IgD-negative memory B cell (primary cell): ENCODE results near the gene KIF26B. TPM values are rescaled to one million over a fixed set of nuclear protein-coding genes. Genes with fewer than 3 reads are reported as not detected.

Experiments
- H3K27ac Mint-ChIP-seq, 3 donors: one replicate each; pipeline ENCODE4 v1.8.0; 2020 to 2022; ENCODE audit warnings: mild to moderate bottlenecking in 3 of 3, mixed read lengths in 3 of 3, moderate library complexity in 1 of 3
- H3K27me3 Mint-ChIP-seq: one replicate; pipeline ENCODE4 v1.8.0; 2021; ENCODE audit warnings: mixed read lengths
- H3K36me3 Mint-ChIP-seq: one replicate; pipeline ENCODE4 v1.8.0; 2020; ENCODE audit warnings: mild to moderate bottlenecking, mixed read lengths
- H3K4me1 Mint-ChIP-seq, 3 donors: one replicate each; pipeline ENCODE4 v1.8.0; 2020 to 2022; ENCODE audit warnings: mixed read lengths in 3 of 3, mild to moderate bottlenecking in 1 of 3
- H3K4me3 Mint-ChIP-seq, 4 donors: one replicate each; pipeline ENCODE4 v1.8.0; 2020 to 2022; ENCODE audit warnings: mild to moderate bottlenecking in 4 of 4, mixed read lengths in 4 of 4, moderate library complexity in 3 of 4
- H3K9me3 Mint-ChIP-seq, 3 donors: one replicate each; pipeline ENCODE4 v1.8.0; 2020 to 2021; ENCODE audit warnings: mixed read lengths in 3 of 3, mild to moderate bottlenecking in 1 of 3
- polyA plus RNA-seq: library from polyadenylated mRNA; unstranded; fragments of 300-500 nt; fragmentation: Illumina TruSeq; gene quantifications from one replicate; pipeline ENCODE4 v1.2.3, GENCODE V29; 2021

KIF26B gene
- polyA plus RNA-seq, 1 donor from 2014 or later, result 0.29 TPM

GRCh38 chr1:245475961-245476516 is 321.3 kb downstream of the KIF26B start:
- Mint-ChIP-seq H3K27me3 (no peaks in the 10 kb centered on the region), H3K36me3 (no peaks in the 10 kb centered on the region), H3K27ac (no peak overlapping the region), H3K4me3 (no peak overlapping the region), H3K9me3 (peaks cover 0 to 2% (median 0%) of the 10 kb centered on the region in 3 donors), H3K4me1 (peaks cover 0 to 1% (median 0%) of the 10 kb centered on the region in 3 donors)

GRCh38 chr1:245477941-245478340 is 323.2 kb downstream of the KIF26B start:
- Mint-ChIP-seq H3K9me3 (peaks cover 0 to 2% (median 0%) of the 10 kb centered on the region in 3 donors), H3K27me3 (no peaks in the 10 kb centered on the region), H3K4me3 (no peak overlapping the region), H3K36me3 (no peaks in the 10 kb centered on the region), H3K27ac (no peak overlapping the region), H3K4me1 (peaks cover 0 to 1% (median 0%) of the 10 kb centered on the region in 3 donors)

DNA sequence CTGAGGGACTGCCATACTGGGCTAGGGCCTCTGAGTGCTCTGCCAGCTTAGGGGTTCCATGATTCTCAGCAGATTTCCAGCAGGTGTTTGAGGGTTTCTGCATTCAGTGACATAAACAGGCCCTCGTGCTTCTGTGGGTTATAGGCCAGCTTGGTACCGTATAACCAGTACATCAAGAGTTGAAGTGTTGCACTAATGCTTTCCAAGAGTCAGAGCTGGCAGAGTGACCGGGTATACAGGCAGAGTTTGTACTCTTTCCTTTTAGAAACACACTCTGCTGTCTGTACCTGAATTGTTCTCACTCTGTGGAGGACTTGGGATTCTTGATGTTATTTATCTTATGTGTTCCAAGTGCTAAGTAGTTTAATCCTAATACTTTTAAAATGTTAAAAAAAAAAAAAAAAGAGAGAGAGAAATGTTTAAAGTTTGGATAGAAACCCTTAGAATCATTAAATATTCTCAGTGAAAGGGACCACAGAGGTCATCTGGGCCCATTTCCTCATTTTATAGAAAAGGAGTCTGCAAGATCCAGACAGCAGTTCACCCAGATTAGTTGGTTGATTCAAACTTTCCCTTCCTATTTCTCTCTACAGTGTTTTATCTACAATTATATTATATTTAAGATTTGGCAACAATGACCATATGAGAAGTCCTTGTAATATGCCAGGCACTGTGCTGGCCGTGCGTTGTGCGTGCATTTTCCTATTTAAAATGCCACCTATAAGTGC is 325.8 kb downstream of the KIF26B start:
- no peaks in the 10 kb centered on the region for H3K27me3 Mint-ChIP-seq
- peaks cover 0 to 1% (median 0%) of the 10 kb centered on the region in 3 donors for H3K4me1 Mint-ChIP-seq
- H3K27ac Mint-ChIP-seq, result no peak overlapping the region
- peaks cover 0 to 2% (median 0%) of the 10 kb centered on the region in 3 donors for H3K9me3 Mint-ChIP-seq
- H3K36me3 Mint-ChIP-seq, result no peaks in the 10 kb centered on the region
- no peak overlapping the region for H3K4me3 Mint-ChIP-seq

DNA sequence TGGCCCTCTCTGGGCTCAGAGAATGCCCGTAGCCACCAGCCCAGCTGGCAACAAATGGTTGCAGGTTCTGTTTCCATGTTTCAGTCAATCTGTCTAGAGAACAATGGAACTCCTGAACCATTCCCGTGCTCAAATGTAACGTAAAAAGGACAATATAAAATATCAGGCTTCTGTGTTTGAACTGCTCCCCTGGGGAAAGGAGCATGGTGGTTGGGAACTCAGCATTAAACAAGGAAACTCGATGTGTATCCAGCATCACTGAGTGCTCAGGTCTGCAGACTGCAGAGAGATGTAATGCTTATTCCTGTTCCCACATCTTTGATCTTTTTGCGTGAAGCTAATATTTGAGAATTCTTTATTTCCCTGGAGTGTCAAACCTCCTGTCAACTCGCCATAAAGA is 326.5 kb downstream of the KIF26B start:
- Mint-ChIP-seq H3K27me3 (no peaks in the 10 kb centered on the region), H3K4me3 (no peak overlapping the region), H3K4me1 (no peaks in the 10 kb centered on the region), H3K9me3 (peaks cover 0 to 2% (median 0%) of the 10 kb centered on the region in 3 donors), H3K27ac (no peak overlapping the region), H3K36me3 (no peaks in the 10 kb centered on the region)

DNA sequence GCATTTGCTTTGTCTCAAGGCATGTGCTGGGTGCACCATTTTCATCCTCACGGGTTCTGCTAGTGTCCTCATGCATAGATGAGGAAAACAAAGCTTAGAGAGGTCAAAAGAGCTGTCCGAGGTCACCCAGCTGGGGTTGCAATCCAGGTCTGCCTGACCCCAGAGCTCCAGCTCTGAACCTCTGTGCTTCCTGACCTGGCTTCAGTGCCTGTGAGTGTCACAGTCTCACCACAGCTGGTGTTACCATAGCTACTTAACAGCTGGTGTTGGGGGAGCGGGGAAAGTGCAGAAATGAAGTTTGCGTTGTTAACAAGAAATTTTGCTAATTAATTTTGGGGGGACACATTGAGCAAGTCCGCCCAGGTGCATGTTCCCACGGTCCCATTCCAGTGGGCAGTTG is 328.5 kb downstream of the KIF26B start:
- Mint-ChIP-seq H3K27ac (no peak overlapping the region), H3K9me3 (peaks cover 0 to 2% (median 0%) of the 10 kb centered on the region in 3 donors), H3K4me1 (no peaks in the 10 kb centered on the region), H3K36me3 (no peaks in the 10 kb centered on the region), H3K27me3 (no peaks in the 10 kb centered on the region), H3K4me3 (no peak overlapping the region)

DNA sequence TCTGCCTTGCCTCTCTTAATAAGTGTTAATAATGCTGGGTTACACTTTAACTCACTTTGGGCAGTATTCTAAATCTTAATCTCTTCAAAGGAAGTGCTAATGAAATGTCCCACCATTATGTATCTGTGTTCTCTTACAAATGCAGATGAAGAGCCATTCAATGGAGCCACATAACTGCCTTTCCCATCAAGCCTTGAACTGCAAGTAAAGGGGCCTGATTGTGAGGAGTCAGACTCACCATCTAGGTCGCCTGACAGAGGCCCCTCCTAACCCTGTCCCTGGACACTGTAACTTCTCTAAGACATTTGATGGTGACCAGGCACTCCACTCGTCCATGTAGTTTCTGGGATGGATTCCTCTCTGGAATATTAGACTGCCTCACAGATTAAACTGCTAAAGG is 329.4 kb downstream of the KIF26B start:
- Mint-ChIP-seq H3K27ac (no peak overlapping the region), H3K36me3 (no peaks in the 10 kb centered on the region), H3K4me3 (no peak overlapping the region), H3K27me3 (no peaks in the 10 kb centered on the region), H3K9me3 (peaks cover 0 to 2% (median 0%) of the 10 kb centered on the region in 3 donors), H3K4me1 (no peaks in the 10 kb centered on the region)

GRCh38 chr1:245485996-245486395 is 331.2 kb downstream of the KIF26B start:
- Mint-ChIP-seq H3K9me3 (peaks cover 0 to 5% (median 0%) of the 10 kb centered on the region in 3 donors), H3K27ac (no peak overlapping the region), H3K36me3 (no peaks in the 10 kb centered on the region)

DNA sequence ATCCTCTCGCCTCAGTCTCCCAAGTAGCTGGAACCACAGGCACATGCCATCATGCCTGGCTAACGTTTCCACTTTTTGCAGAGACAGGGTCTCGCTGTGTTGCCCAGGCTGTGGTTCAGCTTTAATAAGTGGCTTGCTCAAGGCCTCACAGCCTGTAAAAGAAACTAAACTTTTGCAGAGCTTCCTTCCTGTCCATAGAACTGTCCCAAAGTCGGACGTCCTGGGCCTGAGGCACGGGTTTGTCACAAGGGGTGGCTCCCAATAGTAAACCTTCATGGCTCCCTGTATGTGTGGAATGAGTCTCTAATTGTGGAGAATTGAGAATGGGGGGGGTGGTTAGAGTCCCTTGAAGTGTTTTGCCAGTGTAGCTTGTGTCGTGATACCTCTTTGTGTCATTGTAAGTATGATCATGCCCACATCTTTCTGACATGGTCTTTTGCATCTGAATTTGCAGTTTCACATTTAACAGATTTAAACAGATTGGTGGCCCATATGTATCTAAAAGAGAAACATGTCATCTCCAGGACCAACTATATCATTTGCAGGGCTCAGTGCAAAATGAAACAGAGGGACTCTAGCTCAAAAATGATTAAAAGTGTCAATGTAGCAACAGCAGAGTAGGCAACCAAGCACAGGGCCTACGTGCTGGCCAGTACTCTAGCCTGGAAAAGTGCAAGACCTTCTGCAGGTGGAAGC is 332.1 kb downstream of the KIF26B start:
- no peaks in the 10 kb centered on the region for H3K4me1 Mint-ChIP-seq
- no peak overlapping the region for H3K27ac Mint-ChIP-seq
- peaks cover under 1% of the 10 kb centered on the region for H3K27me3 Mint-ChIP-seq
- peaks cover 0 to 5% (median 0%) of the 10 kb centered on the region in 3 donors for H3K9me3 Mint-ChIP-seq
- no peak overlapping the region for H3K4me3 Mint-ChIP-seq
- no peaks in the 10 kb centered on the region for H3K36me3 Mint-ChIP-seq

More at GRCh38 chr1:245485996-245486395, 331.2 kb downstream of the KIF26B start:
- no peaks in the 10 kb centered on the region for H3K27me3 Mint-ChIP-seq
- no peak overlapping the region for H3K4me3 Mint-ChIP-seq
- no peaks in the 10 kb centered on the region for H3K4me1 Mint-ChIP-seq

DNA sequence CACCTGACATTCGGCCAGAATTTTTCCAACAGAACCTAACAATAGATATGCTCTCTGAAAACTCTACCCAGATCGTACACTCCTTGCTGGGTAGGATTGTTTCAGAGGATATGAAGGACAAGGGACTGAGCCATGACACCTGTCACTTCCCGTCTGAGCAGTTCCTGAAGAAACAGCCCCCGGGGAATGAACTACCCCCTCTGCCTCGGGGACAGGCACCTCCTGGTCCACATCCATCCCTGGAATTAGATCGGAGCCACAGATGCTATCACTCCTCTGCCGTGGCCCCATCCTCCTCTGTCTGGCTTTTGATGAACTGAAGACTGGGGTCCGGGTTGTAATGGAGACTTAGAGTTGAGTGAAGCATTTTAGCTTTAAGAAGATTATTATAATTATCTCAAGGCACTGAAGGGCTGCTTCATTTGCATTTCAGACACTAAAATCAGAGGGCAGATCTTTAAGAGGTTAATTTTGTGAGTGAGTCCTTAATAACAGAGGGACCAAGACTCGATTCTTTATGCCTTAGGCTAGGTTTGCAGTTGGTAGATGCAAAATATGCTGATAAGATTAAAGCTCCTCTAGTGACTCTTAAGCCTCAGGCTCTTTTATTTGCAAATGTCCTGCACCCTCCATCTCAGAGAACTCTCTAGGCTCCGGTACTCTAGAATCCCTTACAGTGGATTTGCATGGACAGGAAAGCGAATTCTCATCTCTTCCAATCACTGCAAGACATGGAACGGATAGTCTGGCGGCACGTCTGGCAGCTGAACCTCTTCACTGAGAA is 333.8 kb downstream of the KIF26B start:
- Mint-ChIP-seq H3K9me3 (peaks cover 0 to 5% (median 0%) of the 10 kb centered on the region in 3 donors), H3K36me3 (no peaks in the 10 kb centered on the region), H3K4me3 (no peak overlapping the region), H3K27ac (no peak overlapping the region), H3K4me1 (no peaks in the 10 kb centered on the region), H3K27me3 (peaks cover 4% of the 10 kb centered on the region)

- no peaks in the 10 kb centered on the region for H3K4me1 Mint-ChIP-seq
- peaks cover 0 to 5% (median 0%) of the 10 kb centered on the region in 3 donors for H3K9me3 Mint-ChIP-seq
- peaks cover 9% of the 10 kb centered on the region for H3K27me3 Mint-ChIP-seq
- no peak overlapping the region for H3K27ac Mint-ChIP-seq
- H3K36me3 Mint-ChIP-seq, result no peaks in the 10 kb centered on the region
- no peak overlapping the region for H3K4me3 Mint-ChIP-seq
Observed at GRCh38 chr1:245489838-245490237, 335.1 kb downstream of the KIF26B start.

DNA sequence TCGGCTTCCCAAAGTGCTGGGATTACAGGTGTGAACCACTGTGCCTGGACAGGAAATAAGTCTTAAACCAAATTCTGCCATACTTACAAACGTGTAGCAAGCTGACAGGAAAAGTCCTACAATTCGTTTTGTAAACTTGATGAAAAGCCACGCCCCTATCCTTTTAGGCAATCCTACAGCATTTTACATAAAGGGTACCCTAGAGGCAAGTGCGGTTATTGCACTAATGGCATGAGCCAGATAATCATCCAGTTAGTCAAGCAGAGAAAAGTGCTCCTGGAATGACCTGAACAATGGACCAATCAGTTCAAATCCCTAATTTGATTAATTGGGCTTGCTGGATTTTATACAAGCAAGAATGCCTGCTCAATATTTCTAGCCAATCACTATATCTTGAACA is 338.2 kb downstream of the KIF26B start:
- H3K4me3 Mint-ChIP-seq, result no peak overlapping the region
- H3K36me3 Mint-ChIP-seq, result no peaks in the 10 kb centered on the region
- H3K4me1 Mint-ChIP-seq, result no peaks in the 10 kb centered on the region
- H3K9me3 Mint-ChIP-seq, result peaks cover 0 to 2% (median 0%) of the 10 kb centered on the region in 3 donors
- H3K27me3 Mint-ChIP-seq, result peaks cover 9% of the 10 kb centered on the region
- H3K27ac Mint-ChIP-seq, result no peak overlapping the region

GRCh38 chr1:245495681-245496080 is 340.9 kb downstream of the KIF26B start:
- Mint-ChIP-seq H3K36me3 (no peaks in the 10 kb centered on the region), H3K27ac (no peak overlapping the region), H3K4me3 (no peak overlapping the region), H3K9me3 (peaks cover 0 to under 1% (median 0%) of the 10 kb centered on the region in 3 donors), H3K4me1 (no peaks in the 10 kb centered on the region), H3K27me3 (peaks cover 9% of the 10 kb centered on the region)

GRCh38 chr1:245500546-245500945 is 345.8 kb downstream of the KIF26B start:
- Mint-ChIP-seq H3K4me1 (no peaks in the 10 kb centered on the region), H3K4me3 (no peak overlapping the region), H3K9me3 (no peaks in the 10 kb centered on the region), H3K27me3 (no peaks in the 10 kb centered on the region), H3K27ac (no peak overlapping the region), H3K36me3 (no peaks in the 10 kb centered on the region)

GRCh38 chr1:245501633-245502032 is 346.8 kb downstream of the KIF26B start:
- no peaks in the 10 kb centered on the region for H3K27me3 Mint-ChIP-seq
- H3K4me1 Mint-ChIP-seq, result no peaks in the 10 kb centered on the region
- H3K9me3 Mint-ChIP-seq, result no peaks in the 10 kb centered on the region
- H3K36me3 Mint-ChIP-seq, result no peaks in the 10 kb centered on the region
- H3K27ac Mint-ChIP-seq, result no peak overlapping the region
- no peak overlapping the region for H3K4me3 Mint-ChIP-seq

- Mint-ChIP-seq H3K4me1 (no peaks in the 10 kb centered on the region), H3K27me3 (peaks cover 1% of the 10 kb centered on the region), H3K27ac (no peak overlapping the region)
Observed at GRCh38 chr1:245503548-245503947, 348.8 kb downstream of the KIF26B start.

More at GRCh38 chr1:245503548-245503947, 348.8 kb downstream of the KIF26B start:
- no peak overlapping the region for H3K4me3 Mint-ChIP-seq
- peaks cover 1% of the 10 kb centered on the region for H3K36me3 Mint-ChIP-seq
- H3K9me3 Mint-ChIP-seq, result no peaks in the 10 kb centered on the region
